Measurements from ENCODE around the gene PIK3R1.

DNA sequence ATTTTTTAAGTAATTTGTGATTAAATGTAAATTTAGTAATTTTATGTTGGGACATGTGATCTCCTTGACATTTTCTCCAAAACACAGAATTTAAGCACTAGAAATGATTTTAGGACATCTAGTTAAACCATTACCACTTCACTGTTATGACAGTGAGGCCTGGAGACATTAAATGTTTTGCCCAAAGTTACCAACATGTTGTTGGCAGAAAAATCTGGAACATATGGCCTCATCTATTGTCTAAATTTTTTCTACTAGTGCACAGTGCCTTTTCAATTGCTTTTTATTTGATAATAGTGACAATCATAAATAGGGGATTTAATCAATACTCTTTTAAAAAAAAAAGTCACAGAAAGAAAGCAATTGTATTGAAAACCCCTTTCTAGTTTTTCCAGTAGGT lies 45.6 kb downstream of the PIK3R1 start:
- TF ChIP-seq, protein P1, sequence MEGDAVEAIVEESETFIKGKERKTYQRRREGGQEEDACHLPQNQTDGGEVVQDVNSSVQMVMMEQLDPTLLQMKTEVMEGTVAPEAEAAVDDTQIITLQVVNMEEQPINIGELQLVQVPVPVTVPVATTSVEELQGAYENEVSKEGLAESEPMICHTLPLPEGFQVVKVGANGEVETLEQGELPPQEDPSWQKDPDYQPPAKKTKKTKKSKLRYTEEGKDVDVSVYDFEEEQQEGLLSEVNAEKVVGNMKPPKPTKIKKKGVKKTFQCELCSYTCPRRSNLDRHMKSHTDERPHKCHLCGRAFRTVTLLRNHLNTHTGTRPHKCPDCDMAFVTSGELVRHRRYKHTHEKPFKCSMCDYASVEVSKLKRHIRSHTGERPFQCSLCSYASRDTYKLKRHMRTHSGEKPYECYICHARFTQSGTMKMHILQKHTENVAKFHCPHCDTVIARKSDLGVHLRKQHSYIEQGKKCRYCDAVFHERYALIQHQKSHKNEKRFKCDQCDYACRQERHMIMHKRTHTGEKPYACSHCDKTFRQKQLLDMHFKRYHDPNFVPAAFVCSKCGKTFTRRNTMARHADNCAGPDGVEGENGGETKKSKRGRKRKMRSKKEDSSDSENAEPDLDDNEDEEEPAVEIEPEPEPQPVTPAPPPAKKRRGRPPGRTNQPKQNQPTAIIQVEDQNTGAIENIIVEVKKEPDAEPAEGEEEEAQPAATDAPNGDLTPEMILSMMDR (conservative IDR thresholded peaks at IDR 0.05; ENCODE audit: low read depth, low read length) = no peak
- no peak for TF ChIP-seq POLR2A (IDR thresholded peaks at IDR 0.05; ENCODE audit: low read depth, low read length)
- TF ChIP-seq CEBPB (IDR thresholded peaks at IDR 0.05; ENCODE audit: low read depth, low read length) = no peak
- TF ChIP-seq RAD21 (IDR thresholded peaks at IDR 0.05; ENCODE audit: low read length) = no peak
- TF ChIP-seq BHLHE40 (IDR thresholded peaks at IDR 0.05; ENCODE audit: low read depth, low read length) = no peak
